AG20443 (cell line): ENCODE measurements around the gene NOTO.
"Not testable (repeated sequence)": the region's sequence is repeated elsewhere in the genome, so short reads cannot be mapped to it uniquely, and the experiment has no call there.

Source experiments
- DNase-seq: peaks from one replicate; pipeline ENCODE4 v3.0.0; 2012; ENCODE audit warnings: low spot score, mixed read lengths

Gene NOTO

GRCh38 chr2:73200281-73200680 is 2.1 kb upstream of the NOTO start:
- not testable (repeated sequence) for DNase-seq

- no peak for DNase-seq
Observed at GRCh38 chr2:73203055-73203681, 794 bp downstream of the NOTO start.

GRCh38 chr2:73205611-73206010 is 3.2 kb downstream of the NOTO start:
- DNase-seq = no peak

- DNase-seq = no peak
Observed at GRCh38 chr2:73208258-73208657, 5.9 kb downstream of the NOTO start.

- no peak for DNase-seq
Observed at GRCh38 chr2:73210019-73210418, 7.6 kb downstream of the NOTO start.

GRCh38 chr2:73210696-73211095 is 8.3 kb downstream of the NOTO start:
- no peak for DNase-seq

- no peak for DNase-seq
Observed at GRCh38 chr2:73212098-73212447, 9.7 kb downstream of the NOTO start.

- DNase-seq = peak; percentile 88
Observed at GRCh38 chr2:73212448-73213176, 10.2 kb downstream of the NOTO start.

- DNase-seq = peak; percentile 94
Observed at GRCh38 chr2:73214120-73215035, 12.0 kb downstream of the NOTO start, which contains the start of gene SMYD5. Gene SMYD5 (plus strand): TSS chr2:73214245. CDS start chr2:73214267, 22 bp downstream.

- no peak for DNase-seq
Observed at GRCh38 chr2:73215254-73215653, 12.9 kb downstream of the NOTO start.

- DNase-seq = no peak
Observed at GRCh38 chr2:73217160-73217559, 14.8 kb downstream of the NOTO start.

GRCh38 chr2:73217826-73218225 is 15.5 kb downstream of the NOTO start:
- no peak for DNase-seq

GRCh38 chr2:73218298-73218697 is 15.9 kb downstream of the NOTO start:
- no peak for DNase-seq

- DNase-seq = no peak
Observed at GRCh38 chr2:73223821-73224220, 21.4 kb downstream of the NOTO start.

- DNase-seq = no peak
Observed at GRCh38 chr2:73225513-73226360, 23.4 kb downstream of the NOTO start.

GRCh38 chr2:73227086-73227485 is 24.7 kb downstream of the NOTO start:
- no peak for DNase-seq

GRCh38 chr2:73228631-73229030 is 26.3 kb downstream of the NOTO start:
- no peak for DNase-seq

- DNase-seq = no peak
Observed at GRCh38 chr2:73232403-73233153, 30.2 kb downstream of the NOTO start.

- DNase-seq = peak; percentile 98
Observed at GRCh38 chr2:73233154-73233931, 31.0 kb downstream of the NOTO start, which contains the start of gene PRADC1. Gene PRADC1 (minus strand): TSS chr2:73233239. CDS start chr2:73233160, 79 bp downstream.
